Calu3 (cell line): Measurements from ENCODE around the gene NPY5R. TPM values are rescaled to one million over a fixed set of nuclear protein-coding genes. Genes with fewer than 3 reads are reported as not detected.

Experiments
- BruUV-seq: library from RNA; stranded (reverse); fragments of 400-500 nt; replicated peaks from 2 replicates; lab custom pipeline; 2021; lab: Mats Ljungman, UMichigan
- CTCF ChIA-PET: fragments of 300-600 bp; sonication (Branson Sonifier 250); formaldehyde crosslinking; loops from one replicate; lab custom pipeline; 2022; ENCODE audit warnings: antibody characterized with exemption; lab: Charles Lee
- DNase-seq: peaks from one replicate; pipeline ENCODE4 v3.0.0; 2022
- H3K27ac Mint-ChIP-seq: one replicate; pipeline ENCODE4 v1.8.0; 2022; ENCODE audit warnings: mixed read lengths; ENCODE audit not compliant: unreplicated experiment
- H3K27me3 Mint-ChIP-seq: one replicate; pipeline ENCODE4 v1.8.0; 2022; ENCODE audit warnings: mixed read lengths; ENCODE audit not compliant: unreplicated experiment
- H3K36me3 Mint-ChIP-seq: one replicate; pipeline ENCODE4 v1.8.0; 2022; ENCODE audit warnings: mild to moderate bottlenecking, moderate library complexity, mixed read lengths; ENCODE audit not compliant: insufficient read depth, unreplicated experiment
- H3K4me1 Mint-ChIP-seq: one replicate; pipeline ENCODE4 v1.8.0; 2022; ENCODE audit warnings: mild to moderate bottlenecking, low read depth, mixed read lengths; ENCODE audit not compliant: unreplicated experiment
- H3K4me3 Mint-ChIP-seq: one replicate; pipeline ENCODE4 v1.8.0; 2022; ENCODE audit warnings: mild to moderate bottlenecking, low read depth, moderate library complexity, mixed read lengths; ENCODE audit not compliant: unreplicated experiment
- H3K9me3 Mint-ChIP-seq: one replicate; pipeline ENCODE4 v1.8.0; 2022; ENCODE audit warnings: low read depth, mixed read lengths; ENCODE audit not compliant: unreplicated experiment
- CTCF ChIP-seq: fragments of 200-600 bp; IDR thresholded peaks from one replicate; pipeline ENCODE4 v1.8.0; 2022; ENCODE audit warnings: antibody characterized with exemption; ENCODE audit not compliant: unreplicated experiment
- intact Hi-C: fragments of 100-400 bp; cut with micrococcal nuclease; formaldehyde crosslinking; loops from one replicate; pipeline ENCODE4 v1.10.0; 2022; ENCODE audit not compliant: unreplicated experiment
- total RNA-seq: library from RNA; stranded (reverse); gene quantifications from 2 replicates; pipeline ENCODE4 v1.2.3, GENCODE V29; 2022

The NPY5R gene
- total RNA-seq, 1 experiment from 2014 or later, result 1.3 TPM

GRCh38 chr4:163309466-163309865, 34.2 kb upstream of the NPY5R start:
- intact Hi-C loops, result no loop called here
- Mint-ChIP-seq H3K27me3 (no peaks in the 10 kb centered on the region), H3K36me3 (no peaks in the 10 kb centered on the region), H3K4me1 (peaks cover 8% of the 10 kb centered on the region), H3K27ac (no peak overlapping the region), H3K4me3 (no peak overlapping the region), H3K9me3 (no peaks in the 10 kb centered on the region)
- DNase-seq, result no peak
- no TSS peak for BruUV-seq
- no peak for TF ChIP-seq CTCF
- CTCF ChIA-PET, result no interaction called here

GRCh38 chr4:163317110-163317509, 26.6 kb upstream of the NPY5R start:
- intact Hi-C loops, result no loop called here
- Mint-ChIP-seq H3K4me1 (no peaks in the 10 kb centered on the region), H3K36me3 (no peaks in the 10 kb centered on the region), H3K27ac (no peak overlapping the region), H3K4me3 (no peak overlapping the region), H3K27me3 (no peaks in the 10 kb centered on the region), H3K9me3 (peaks cover 6% of the 10 kb centered on the region)
- no peak for TF ChIP-seq CTCF
- no TSS peak for BruUV-seq
- CTCF ChIA-PET, result no interaction called here
- DNase-seq, result no peak

- peak overlapping the region; percentile 69 for H3K4me3 Mint-ChIP-seq
- no peak for DNase-seq
- CTCF ChIA-PET, result no interaction called here
- no peaks in the 10 kb centered on the region for H3K27me3 Mint-ChIP-seq
- H3K4me1 Mint-ChIP-seq, result peaks cover 14% of the 10 kb centered on the region
- no peak for TF ChIP-seq CTCF
- H3K9me3 Mint-ChIP-seq, result no peaks in the 10 kb centered on the region
- intact Hi-C loops, result loop anchor here (5.0 kb wide), 3 partner anchors 161 to 216 kb away; partner anchors contain the start of gene TMA16
- no TSS peak for BruUV-seq
- peaks cover 21% of the 10 kb centered on the region for H3K36me3 Mint-ChIP-seq
- peak overlapping the region; percentile 15 for H3K27ac Mint-ChIP-seq
These were observed 12.6 kb upstream of the NPY5R start for GRCh38 chr4:163330916-163331628.

- peak overlapping the region; percentile 69 for H3K4me3 Mint-ChIP-seq
- H3K9me3 Mint-ChIP-seq, result no peaks in the 10 kb centered on the region
- intact Hi-C loops, result loop anchor here (1.0 to 5.0 kb wide), 6 partner anchors 160 to 835 kb away; partner anchors contain the start of gene TMA16
- BruUV-seq, result no TSS peak
- peaks cover 14% of the 10 kb centered on the region for H3K4me1 Mint-ChIP-seq
- no peaks in the 10 kb centered on the region for H3K27me3 Mint-ChIP-seq
- CTCF ChIA-PET, result interaction anchor here (0.7 to 1.7 kb wide), 2 partner anchors 163 to 182 kb away, joined by 3 to 6 read pairs; partner anchors contain the start of gene TMA16
- DNase-seq, result peak; percentile 19
- no peak for TF ChIP-seq CTCF
- H3K36me3 Mint-ChIP-seq, result peaks cover 21% of the 10 kb centered on the region
- H3K27ac Mint-ChIP-seq, result peak overlapping the region; percentile 15
These were observed 11.9 kb upstream of the NPY5R start for GRCh38 chr4:163331629-163332376.
